Neural progenitor cell (in vitro differentiated cells): ENCODE data around the gene EFNA5.

ENCODE experiments used
- CTCF ChIP-seq: fragments of 200-600 bp; sonication (generic); IDR thresholded peaks from 2 replicates; pipeline ENCODE4 v1.5.1; 2017; ENCODE audit warnings: antibody characterized with exemption, mild to moderate bottlenecking
- EZH2 ChIP-seq: fragments of 200-600 bp; sonication (generic); IDR thresholded peaks from 2 replicates; pipeline ENCODE4 v1.6.1; 2017; ENCODE audit warnings: antibody characterized with exemption, mild to moderate bottlenecking, moderate library complexity
- EZH2phosphoT487 ChIP-seq: fragments of 200-600 bp; sonication (generic); IDR thresholded peaks from 2 replicates; pipeline ENCODE4 v1.6.1; 2017; ENCODE audit warnings: antibody characterized with exemption

- no peak for TF ChIP-seq CTCF
- no peak for TF ChIP-seq EZH2
- TF ChIP-seq EZH2phosphoT487: no peak
These were observed 194.0 kb downstream of the EFNA5 start for GRCh38 chr5:107476783-107477182.
